CD4-positive, alpha-beta T cell (primary cell): ENCODE results near the gene PKD2L1. TPM values are rescaled to one million over a fixed set of nuclear protein-coding genes. Genes with fewer than 3 reads are reported as not detected.
A peak's percentile ranks its signal among the peaks of the same experiment; 100 is the strongest.

Experiments
- ATAC-seq: fragments of 200-7000 bp; cut with Tn5 transposase; one replicate; pipeline ENCODE4 v1.10.0; 2022; ENCODE audit warnings: mild to moderate bottlenecking; ENCODE audit not compliant: poor library complexity
- CTCF ChIA-PET: fragments of 350-600 bp; sonication (Branson Sonifier 250); formaldehyde crosslinking; loops from one replicate; lab custom pipeline; 2021; ENCODE audit warnings: antibody characterized with exemption, inconsistent platforms; lab: Charles Lee
- POLR2A ChIA-PET: fragments of 350-600 bp; sonication (Branson Sonifier 250); formaldehyde crosslinking; loops from one replicate; lab custom pipeline; 2021; ENCODE audit warnings: antibody characterized with exemption, inconsistent platforms; lab: Charles Lee
- DNase-seq, 14 experiments: peaks; one replicate each; pipeline ENCODE4 v3.0.0-alpha.2; 2013 to 2020; ENCODE audit warnings: mixed read lengths in 2 of 14
- H3K27ac ChIP-seq, 2 donors: one replicate each; pipeline versions ENCODE4 v1.5.1 to v1.7.0; 2013; ENCODE audit warnings: low read length in 2 of 2, low read depth in 1 of 2, mild to moderate bottlenecking in 1 of 2
- H3K27me3 ChIP-seq, 2 experiments: 1 replicate in 1 of 2; 2 replicates in 1 of 2; pipeline versions ENCODE4 v1.6.1 to v1.7.0; 2013; ENCODE audit warnings: low read length in 2 of 2, control low read depth in 1 of 2, mild to moderate bottlenecking in 1 of 2, moderate library complexity in 1 of 2; ENCODE audit not compliant: insufficient read depth in 2 of 2, control insufficient read depth in 1 of 2
- H3K36me3 ChIP-seq: one replicate; pipeline ENCODE4 v1.6.1; 2013; ENCODE audit warnings: low read length, control low read depth; ENCODE audit not compliant: insufficient read depth
- H3K4me1 ChIP-seq: one replicate; pipeline ENCODE4 v1.6.1; 2013; ENCODE audit warnings: low read length, control low read depth; ENCODE audit not compliant: insufficient read depth
- H3K4me3 ChIP-seq: one replicate; pipeline ENCODE4 v1.5.1; 2013; ENCODE audit warnings: mild to moderate bottlenecking, low read length, moderate library complexity
- H3K9me3 ChIP-seq, 2 experiments: 1 replicate in 1 of 2; 2 replicates in 1 of 2; pipeline versions ENCODE4 v1.6.1 to v1.7.0; 2013; ENCODE audit warnings: low read length in 2 of 2, mild to moderate bottlenecking in 2 of 2, control low read depth in 1 of 2, moderate library complexity in 1 of 2; ENCODE audit not compliant: control insufficient read depth in 1 of 2, insufficient read depth in 1 of 2
- H3K27ac Mint-ChIP-seq: one replicate; pipeline ENCODE4 v1.8.0; 2020; ENCODE audit warnings: mixed read lengths
- H3K27me3 Mint-ChIP-seq: one replicate; pipeline ENCODE4 v1.8.0; 2021; ENCODE audit warnings: mixed read lengths
- H3K36me3 Mint-ChIP-seq: one replicate; pipeline ENCODE4 v1.8.0; 2021; ENCODE audit warnings: low read depth, mixed read lengths
- H3K4me1 Mint-ChIP-seq: one replicate; pipeline ENCODE4 v1.8.0; 2021; ENCODE audit warnings: low read depth, mixed read lengths
- H3K4me3 Mint-ChIP-seq: one replicate; pipeline ENCODE4 v1.8.0; 2020; ENCODE audit warnings: mild to moderate bottlenecking, mixed read lengths
- H3K9me3 Mint-ChIP-seq: one replicate; pipeline ENCODE4 v1.8.0; 2020; ENCODE audit warnings: mixed read lengths
- CTCF ChIP-seq: fragments of 200-600 bp; IDR thresholded peaks from one replicate; pipeline ENCODE4 v1.8.0; 2022; ENCODE audit warnings: antibody characterized with exemption, mild to moderate bottlenecking
- intact Hi-C, 2 experiments: fragments of 100-400 bp; cut with DNase I in 1 of 2; cut with micrococcal nuclease in 1 of 2; formaldehyde crosslinking; loops; one replicate each; pipeline versions ENCODE4 v1.15.1 to v1.9.0; 2023 to 2025; cut with DNase I, micrococcal nuclease
- total RNA-seq, 174 experiments: library from RNA in 2 of 174; stranded (reverse) in 2 of 174; gene quantifications; one replicate each; pipeline ENCODE4 v1.2.3 and lab custom pipeline; 2021 to 2026

The PKD2L1 gene
- total RNA-seq, 2 experiments from 2014 or later: not detected

- peaks cover 26% of the 10 kb centered on the region for H3K4me1 Mint-ChIP-seq
Observed at GRCh38 chr10:100267239-100268104, 62.6 kb downstream of the PKD2L1 start, which contains the start of gene CWF19L1. Gene CWF19L1 (minus strand): TSS chr10:100267638. CDS start chr10:100267593, 45 bp downstream.

DNA sequence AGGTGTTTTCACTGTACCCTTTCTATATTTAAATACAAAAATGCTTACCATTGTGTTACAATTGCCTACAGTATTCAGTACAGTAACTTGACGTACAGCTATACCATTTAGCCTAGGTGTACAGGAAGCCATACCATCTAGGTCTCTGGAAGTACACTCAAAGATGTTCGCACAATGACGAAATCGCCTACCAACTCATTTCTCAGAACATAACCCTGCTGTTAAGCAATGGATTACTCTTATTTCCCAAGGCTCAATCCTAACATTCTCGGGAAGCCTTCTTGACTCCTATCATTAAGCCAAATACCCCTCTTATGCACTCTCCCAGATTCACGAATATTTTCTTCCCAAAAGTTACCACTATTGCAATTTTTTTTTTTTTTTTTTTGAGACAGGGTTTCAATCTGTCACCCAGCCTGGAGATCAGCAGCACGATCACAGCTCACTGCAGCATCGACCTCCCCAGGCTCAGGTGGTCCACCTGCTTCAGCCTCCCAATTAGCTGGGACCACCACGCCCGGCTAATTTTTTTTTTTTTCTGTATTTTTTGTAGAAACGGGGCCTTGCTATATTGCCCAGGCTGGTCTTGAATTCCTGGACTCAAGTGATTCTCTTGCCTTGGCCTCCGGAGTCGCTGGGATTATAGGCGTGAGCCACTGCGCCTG is 64.1 kb downstream of the PKD2L1 start:
- no peak for DNase-seq
- H3K4me3 Mint-ChIP-seq: peak overlapping the region; percentile 100
- TF ChIP-seq CTCF: no peak
- no peak overlapping the region for H3K27ac ChIP-seq
- H3K4me1 ChIP-seq: peaks cover 31% of the 10 kb centered on the region
- CTCF ChIA-PET: interaction anchor here (0.9 kb wide), 1 partner anchor 26 kb away, joined by 4 read pairs; no protein-coding TSS in a partner anchor
- no peak for ATAC-seq
- peaks cover 8% of the 10 kb centered on the region for H3K36me3 ChIP-seq
- H3K9me3 Mint-ChIP-seq: no peaks in the 10 kb centered on the region
- peaks cover 41% of the 10 kb centered on the region for H3K36me3 Mint-ChIP-seq
- intact Hi-C loops: loop anchor here (2.0 kb wide), 2 partner anchors 21 to 35 kb away; partner anchors contain the start of gene BLOC1S2 (in 1 of the 2)
- H3K27me3 Mint-ChIP-seq: no peaks in the 10 kb centered on the region
- POLR2A ChIA-PET: no interaction called here
- H3K9me3 ChIP-seq: no peaks in the 10 kb centered on the region
- peak overlapping the region; percentile 30 for H3K27ac Mint-ChIP-seq
- H3K4me3 ChIP-seq: peak overlapping the region; percentile 98
- peaks cover 39% of the 10 kb centered on the region for H3K4me1 Mint-ChIP-seq
- H3K27me3 ChIP-seq: no peaks in the 10 kb centered on the region

More at GRCh38 chr10:100267239-100268104, 62.6 kb downstream of the PKD2L1 start, which contains the start of gene CWF19L1:
- peak; percentile 89 for ATAC-seq
- peak; percentile 50 to 86 (median 64) for DNase-seq
- ChIA-PET POLR2A (interaction anchor here (1.0 kb wide), 1 partner anchor 18 kb away, joined by 10 read pairs; the partner anchor contains the start of gene BLOC1S2), CTCF (no interaction called here)
- Mint-ChIP-seq H3K9me3 (no peaks in the 10 kb centered on the region), H3K27me3 (no peaks in the 10 kb centered on the region), H3K27ac (peak within 1 kb of the TSS; percentile 92), H3K4me3 (peak within 1 kb of the TSS; percentile 100), H3K36me3 (peaks cover 26% of the 10 kb centered on the region)
- no peaks in the 10 kb centered on the region for H3K9me3 ChIP-seq
- H3K27me3 ChIP-seq: no peaks in the 10 kb centered on the region
- no peaks in the 10 kb centered on the region for H3K36me3 ChIP-seq
- no peak for TF ChIP-seq CTCF
- peak within 1 kb of the TSS; percentile 69 to 85 for H3K27ac ChIP-seq
- H3K4me3 ChIP-seq: peak within 1 kb of the TSS; percentile 98
- peaks cover 31% of the 10 kb centered on the region for H3K4me1 ChIP-seq
- intact Hi-C loops: loop anchor here (2.0 kb wide), 2 partner anchors 19 to 37 kb away; partner anchors contain the start of gene BLOC1S2 (in 1 of the 2)

DNA sequence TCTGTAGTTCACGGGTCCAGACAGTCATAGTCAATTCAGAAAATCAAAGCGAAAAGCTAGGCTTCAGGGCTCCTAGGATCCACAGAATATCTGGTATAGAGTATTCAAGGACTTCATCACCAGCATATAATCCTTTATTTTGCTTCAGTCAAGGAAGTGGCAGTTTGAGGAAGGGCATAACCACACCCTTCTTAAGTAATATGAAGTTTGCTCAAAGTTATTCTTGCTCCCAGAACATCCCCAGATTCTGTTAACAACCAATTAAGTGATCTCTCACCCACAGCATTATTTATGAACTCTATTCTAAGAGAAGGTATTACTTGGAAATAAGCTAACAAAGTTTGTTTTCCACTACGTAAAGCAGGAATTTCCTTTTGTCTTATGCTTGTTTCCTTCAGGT is 75.8 kb downstream of the PKD2L1 start:
- H3K27me3 ChIP-seq: no peaks in the 10 kb centered on the region
- H3K4me3 Mint-ChIP-seq: no peak overlapping the region
- no peaks in the 10 kb centered on the region for H3K27me3 Mint-ChIP-seq
- peaks cover 10% of the 10 kb centered on the region for H3K4me1 Mint-ChIP-seq
- no peaks in the 10 kb centered on the region for H3K9me3 ChIP-seq
- no peaks in the 10 kb centered on the region for H3K9me3 Mint-ChIP-seq
- intact Hi-C loops: no loop called here
- H3K36me3 Mint-ChIP-seq: peaks cover 92% of the 10 kb centered on the region
- no peak overlapping the region for H3K4me3 ChIP-seq
- ATAC-seq (no peak), DNase-seq (no peak)
- POLR2A ChIA-PET: no interaction called here
- no peak overlapping the region for H3K27ac ChIP-seq
- H3K27ac Mint-ChIP-seq: no peak overlapping the region
- H3K4me1 ChIP-seq: no peaks in the 10 kb centered on the region
- no peak for TF ChIP-seq CTCF
- CTCF ChIA-PET: no interaction called here
- H3K36me3 ChIP-seq: peaks cover 71% of the 10 kb centered on the region
